GM12872 (cell line): ENCODE results near the gene CYB561A3.

ENCODE experiments used
- CTCF ChIP-seq: IDR thresholded peaks from 3 replicates; pipeline ENCODE4 v1.5.1; 2011; ENCODE audit warnings: low read depth, mild to moderate bottlenecking, low read length, moderate library complexity; ENCODE audit not compliant: insufficient read depth

The CYB561A3 gene

GRCh38 chr11:61364012-61364675 is 2.5 kb upstream of the CYB561A3 start:
- no peak for TF ChIP-seq CTCF

DNA sequence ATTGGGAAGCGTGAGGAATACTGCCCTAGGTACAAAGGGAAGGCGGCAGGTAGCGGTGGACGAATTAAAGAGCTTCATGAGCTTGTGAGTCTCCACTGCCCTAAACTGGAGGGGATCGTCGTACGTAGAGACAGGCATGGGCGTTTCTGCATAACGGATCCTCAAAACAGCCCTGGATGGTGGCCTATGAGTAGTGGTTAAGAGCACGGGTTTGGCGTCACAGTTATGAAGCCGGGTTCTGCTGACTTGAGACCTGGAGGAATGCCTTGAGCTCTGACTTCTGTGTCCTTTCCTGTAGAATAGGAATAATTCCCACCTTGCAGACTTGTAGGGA is 827 bp upstream of the CYB561A3 start:
- TF ChIP-seq CTCF = no peak

GRCh38 chr11:61361237-61361740 is 393 bp downstream of the CYB561A3 start:
- no peak for TF ChIP-seq CTCF

DNA sequence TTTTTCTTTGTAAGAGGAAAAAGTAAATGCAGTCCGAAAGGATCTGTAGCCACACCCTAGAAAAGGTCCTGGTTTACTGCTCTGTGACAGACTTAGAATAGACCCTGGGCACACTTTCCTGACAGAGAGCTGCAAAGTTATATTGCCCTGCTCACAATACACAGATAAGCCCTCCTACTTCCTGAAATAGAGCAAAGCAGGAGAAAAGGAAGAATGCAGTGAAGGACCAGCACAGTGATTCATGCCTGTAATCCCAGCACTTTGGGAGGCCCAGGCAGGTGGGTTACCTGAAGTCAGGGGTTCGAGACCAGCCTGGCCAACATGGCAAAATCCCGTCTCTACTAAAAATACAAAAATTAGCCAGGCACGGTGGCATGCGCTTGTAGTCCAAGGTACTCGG is 2.2 kb downstream of the CYB561A3 start:
- no peak for TF ChIP-seq CTCF

DNA sequence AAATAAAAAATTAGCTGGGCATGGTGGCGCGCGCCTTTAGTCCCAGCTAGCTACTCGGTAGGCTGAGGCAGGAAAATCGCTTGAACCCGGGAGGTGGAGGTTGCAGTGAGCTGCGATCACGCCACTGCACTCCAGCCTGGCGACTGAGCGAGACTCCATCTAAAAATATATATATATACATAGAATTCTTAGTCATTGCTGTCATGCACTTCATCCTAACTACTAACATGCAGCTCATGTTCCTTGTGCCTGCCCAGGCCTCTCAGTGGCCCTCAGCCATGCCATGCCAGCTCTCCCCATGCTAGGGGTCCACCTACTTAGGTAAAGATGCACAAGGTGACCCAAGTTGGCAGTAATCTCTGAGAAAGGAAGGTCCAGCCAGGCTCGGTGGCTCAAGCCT is 3.1 kb downstream of the CYB561A3 start:
- TF ChIP-seq CTCF = no peak

DNA sequence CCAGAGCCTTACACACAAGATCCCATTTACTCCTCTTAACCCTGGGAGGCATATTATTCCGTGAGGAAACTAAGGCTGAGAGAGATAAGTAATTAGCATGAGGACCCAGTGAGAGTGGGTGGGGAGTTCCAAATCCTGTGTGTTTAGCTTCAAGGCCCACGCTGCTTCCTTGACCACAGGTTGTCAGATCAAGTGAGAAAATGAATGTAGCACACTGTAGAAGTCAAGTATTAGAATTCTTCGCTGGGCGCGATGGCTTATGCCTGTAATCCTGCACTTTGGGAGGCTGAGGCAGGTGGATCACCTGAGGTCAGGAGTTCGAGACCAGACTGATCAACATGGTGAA is 3.8 kb downstream of the CYB561A3 start:
- no peak for TF ChIP-seq CTCF

DNA sequence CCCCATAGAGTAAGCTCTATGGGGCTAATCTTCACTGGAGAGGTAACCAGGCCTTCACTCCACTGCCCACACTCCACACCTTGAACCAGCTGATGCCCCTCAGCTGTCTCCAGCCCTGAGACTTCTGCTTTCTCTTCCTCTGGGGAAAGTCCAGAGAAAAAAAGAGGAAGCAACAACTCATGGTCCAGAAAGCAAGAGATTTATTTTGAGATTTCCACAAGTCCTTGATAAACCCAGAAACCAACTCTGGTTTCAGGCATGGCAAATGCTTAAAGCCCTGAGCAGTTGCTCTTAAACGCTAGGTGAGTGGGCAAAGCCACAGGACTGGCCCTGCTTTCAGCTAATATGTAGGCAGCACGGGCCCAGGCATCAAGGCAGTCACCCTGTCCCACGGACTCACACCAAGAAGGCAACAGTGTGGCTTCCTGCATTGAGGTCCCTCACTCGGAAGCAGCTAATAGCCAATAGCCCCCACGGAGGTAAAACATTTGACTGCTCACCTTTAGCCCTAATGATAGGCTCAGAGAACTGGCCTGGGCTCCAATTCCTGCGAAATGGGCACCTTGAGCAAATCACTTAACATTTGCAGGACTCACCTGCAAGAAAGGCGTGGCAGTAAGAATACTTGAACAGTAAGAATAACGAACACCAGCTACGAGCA is 4.3 kb downstream of the CYB561A3 start:
- no peak for TF ChIP-seq CTCF

GRCh38 chr11:61356706-61357105 is 5.0 kb downstream of the CYB561A3 start:
- no peak for TF ChIP-seq CTCF
